ENCODE data around the gene ACVRL1. TPM values are rescaled to one million over a fixed set of nuclear protein-coding genes. Genes with fewer than 3 reads are reported as not detected.

ACVRL1 gene
- total and polyA plus RNA-seq, 2 donors (not counting 1 experiment from before 2014, with no cell fraction given): not detected

DNA sequence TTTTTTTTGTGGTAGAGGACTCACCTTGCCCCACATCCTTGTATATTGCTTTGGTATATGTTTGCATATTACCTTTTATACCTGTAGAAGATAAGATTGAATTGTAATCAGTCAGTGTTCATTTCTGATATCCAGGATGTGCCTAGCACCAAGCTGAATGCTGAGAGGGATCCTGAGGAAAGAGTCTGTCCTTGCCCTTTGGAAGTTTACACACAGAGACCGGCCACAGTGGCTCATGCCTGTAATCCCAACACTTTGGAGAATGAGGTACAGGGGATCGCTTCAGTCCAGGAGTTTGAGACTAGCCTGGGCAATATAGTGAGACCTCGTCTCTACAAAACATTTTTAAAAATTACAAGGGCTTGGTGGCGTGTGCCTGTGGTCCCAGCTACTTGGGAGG, 52.6 kb downstream of the ACVRL1 start:
- peaks cover 0 to 4% of the 10 kb centered on the region in 2 experiments for H3K36me3 ChIP-seq (replicated peaks in 1 of 2; ENCODE audit: control extremely low read depth in 1 of 2, control insufficient read depth in 1 of 2, extremely low read depth in 1 of 2, insufficient read depth in 2 of 2, low read length in 1 of 2)
- H2AFZ ChIP-seq (ENCODE audit: insufficient read depth, low read depth, low read length, poor library complexity, severe bottlenecking): no peak overlapping the region
- peaks cover 5% of the 10 kb centered on the region for H3K79me2 ChIP-seq (ENCODE audit: control insufficient read depth, insufficient read depth, low read length)
- H3K27me3 Mint-ChIP-seq: no peaks in the 10 kb centered on the region
- H3K9ac ChIP-seq (ENCODE audit: low read length): no peak overlapping the region
- intact Hi-C loops (cut with micrococcal nuclease): no loop called here
- H3K4me1 Mint-ChIP-seq: peaks cover 2% of the 10 kb centered on the region
- H3K4me3 ChIP-seq (ENCODE audit: control extremely low read depth in 1 of 5, extremely low read depth in 1 of 5, insufficient read depth in 1 of 5, low read depth in 2 of 5, low read length in 4 of 5): no peak overlapping the region
- ChIA-PET CTCF (interaction anchor here (1.1 kb wide), 1 partner anchor 66 kb away, joined by 5 read pairs; no protein-coding TSS in a partner anchor), POLR2A (no interaction called here)
- no peak for TF ChIP-seq EZH2 (IDR thresholded peaks at IDR 0.05; ENCODE audit: borderline replicate concordance, insufficient read depth, low read depth, low read length, poor library complexity, severe bottlenecking)
- TF ChIP-seq, protein P1, sequence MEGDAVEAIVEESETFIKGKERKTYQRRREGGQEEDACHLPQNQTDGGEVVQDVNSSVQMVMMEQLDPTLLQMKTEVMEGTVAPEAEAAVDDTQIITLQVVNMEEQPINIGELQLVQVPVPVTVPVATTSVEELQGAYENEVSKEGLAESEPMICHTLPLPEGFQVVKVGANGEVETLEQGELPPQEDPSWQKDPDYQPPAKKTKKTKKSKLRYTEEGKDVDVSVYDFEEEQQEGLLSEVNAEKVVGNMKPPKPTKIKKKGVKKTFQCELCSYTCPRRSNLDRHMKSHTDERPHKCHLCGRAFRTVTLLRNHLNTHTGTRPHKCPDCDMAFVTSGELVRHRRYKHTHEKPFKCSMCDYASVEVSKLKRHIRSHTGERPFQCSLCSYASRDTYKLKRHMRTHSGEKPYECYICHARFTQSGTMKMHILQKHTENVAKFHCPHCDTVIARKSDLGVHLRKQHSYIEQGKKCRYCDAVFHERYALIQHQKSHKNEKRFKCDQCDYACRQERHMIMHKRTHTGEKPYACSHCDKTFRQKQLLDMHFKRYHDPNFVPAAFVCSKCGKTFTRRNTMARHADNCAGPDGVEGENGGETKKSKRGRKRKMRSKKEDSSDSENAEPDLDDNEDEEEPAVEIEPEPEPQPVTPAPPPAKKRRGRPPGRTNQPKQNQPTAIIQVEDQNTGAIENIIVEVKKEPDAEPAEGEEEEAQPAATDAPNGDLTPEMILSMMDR (IDR thresholded peaks at IDR 0.05): no peak
- H3K27ac ChIP-seq (ENCODE audit: low read length in 2 of 2): no peak overlapping the region
- no peaks in the 10 kb centered on the region for H3K27me3 ChIP-seq (replicated peaks in 1 of 4; ENCODE audit: control extremely low read depth in 1 of 4, control insufficient read depth in 3 of 4, insufficient read depth in 4 of 4, low read length in 3 of 4)
- no peaks in the 10 kb centered on the region for H3K9me3 ChIP-seq (ENCODE audit: control extremely low read depth in 1 of 3, control insufficient read depth in 2 of 3, insufficient read depth in 1 of 3, low read length in 2 of 3)
- H3K9me3 Mint-ChIP-seq (ENCODE audit: insufficient read depth): no peaks in the 10 kb centered on the region
- H3K27ac Mint-ChIP-seq: no peak overlapping the region
- no peak for ATAC-seq (ENCODE audit: low read depth)
- H3K4me1 ChIP-seq (ENCODE audit: control insufficient read depth in 2 of 2, insufficient read depth in 2 of 2, low read length in 2 of 2): no peaks in the 10 kb centered on the region
- 100% methylated on average over 1 of the region's 4 CpGs for WGBS (ENCODE audit: insufficient coverage)
- no peaks in the 10 kb centered on the region for H4K20me1 ChIP-seq (ENCODE audit: control insufficient read depth, insufficient read depth, low read length, poor library complexity, severe bottlenecking)
- DNase-seq: no peak
- H3K4me3 Mint-ChIP-seq: no peak overlapping the region
- H3K4me2 ChIP-seq (replicated peaks; ENCODE audit: low read depth, low read length, poor library complexity, severe bottlenecking): no peak overlapping the region

DNA sequence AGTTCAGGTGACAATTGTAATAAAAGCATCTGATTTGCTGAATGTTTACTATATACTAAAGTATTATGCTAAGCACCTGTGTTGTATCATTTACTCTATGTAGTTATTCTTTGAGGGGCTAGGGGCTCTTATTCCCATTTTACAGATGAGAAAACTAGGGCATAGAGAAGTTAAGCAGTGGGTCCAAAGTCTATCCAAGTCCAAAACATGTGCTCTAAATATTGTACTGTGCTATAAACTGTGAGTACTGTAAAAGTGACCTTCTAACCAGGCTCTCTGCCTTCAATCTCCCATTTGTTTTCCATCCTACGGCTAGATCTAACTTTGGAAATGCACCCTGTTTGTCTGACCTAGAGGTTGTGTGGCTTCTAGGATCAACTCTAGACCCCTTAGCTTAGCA, 53.2 kb downstream of the ACVRL1 start:
- Histone ChIP-seq H3K4me2 (replicated peaks; ENCODE audit: low read depth, low read length, poor library complexity, severe bottlenecking) (no peak overlapping the region), H4K20me1 (ENCODE audit: control insufficient read depth, insufficient read depth, low read length, poor library complexity, severe bottlenecking) (no peaks in the 10 kb centered on the region), H3K4me3 (ENCODE audit: control extremely low read depth in 1 of 5, extremely low read depth in 1 of 5, insufficient read depth in 1 of 5, low read depth in 2 of 5, low read length in 4 of 5) (no peak overlapping the region), H3K79me2 (ENCODE audit: control insufficient read depth, insufficient read depth, low read length) (peaks cover 5% of the 10 kb centered on the region), H3K9me3 (ENCODE audit: control extremely low read depth in 1 of 3, control insufficient read depth in 2 of 3, insufficient read depth in 1 of 3, low read length in 2 of 3) (no peaks in the 10 kb centered on the region), H3K27me3 (replicated peaks in 1 of 4; ENCODE audit: control extremely low read depth in 1 of 4, control insufficient read depth in 3 of 4, insufficient read depth in 4 of 4, low read length in 3 of 4) (no peaks in the 10 kb centered on the region), H3K9ac (ENCODE audit: low read length) (no peak overlapping the region), H2AFZ (ENCODE audit: insufficient read depth, low read depth, low read length, poor library complexity, severe bottlenecking) (no peak overlapping the region), H3K4me1 (ENCODE audit: control insufficient read depth in 2 of 2, insufficient read depth in 2 of 2, low read length in 2 of 2) (no peaks in the 10 kb centered on the region), H3K36me3 (replicated peaks in 1 of 2; ENCODE audit: control extremely low read depth in 1 of 2, control insufficient read depth in 1 of 2, extremely low read depth in 1 of 2, insufficient read depth in 2 of 2, low read length in 1 of 2) (peaks cover 0 to 4% of the 10 kb centered on the region in 2 experiments), H3K27ac (ENCODE audit: low read length in 2 of 2) (no peak overlapping the region)
- peaks cover 1% of the 10 kb centered on the region for H3K27me3 Mint-ChIP-seq
- intact Hi-C loops (cut with micrococcal nuclease): no loop called here
- 100% methylated on average over 1 of the region's 1 CpG for WGBS (ENCODE audit: insufficient coverage)
- H3K4me3 Mint-ChIP-seq: no peak overlapping the region
- H3K4me1 Mint-ChIP-seq: no peaks in the 10 kb centered on the region
- POLR2A ChIA-PET: no interaction called here
- no peaks in the 10 kb centered on the region for H3K9me3 Mint-ChIP-seq (ENCODE audit: insufficient read depth)
- CTCF ChIA-PET: interaction anchor here (1.1 kb wide), 1 partner anchor 65 kb away, joined by 5 read pairs; no protein-coding TSS in a partner anchor
- ATAC-seq (ENCODE audit: low read depth) (no peak), DNase-seq (no peak)
- H3K27ac Mint-ChIP-seq: no peak overlapping the region
- TF ChIP-seq EZH2 (IDR thresholded peaks at IDR 0.05; ENCODE audit: borderline replicate concordance, insufficient read depth, low read depth, low read length, poor library complexity, severe bottlenecking): no peak
- TF ChIP-seq, protein P1 (IDR thresholded peaks at IDR 0.05): no peak

Data from B cell (primary cell).